SK-N-SH (cell line): ENCODE data around the gene PRICKLE3. TPM values are rescaled to one million over a fixed set of nuclear protein-coding genes. Genes with fewer than 3 reads are reported as not detected.

Experiments used
- CTCF ChIA-PET: fragments of 300-600, 350-600 bp; formaldehyde crosslinking; extraction: SDS; loops from one replicate; lab custom pipeline; 2021; lab: Yijun Ruan, JAX
- POLR2A ChIA-PET: fragments of 350-600 bp; sonication (Branson Sonifier 250); formaldehyde crosslinking; extraction: SDS; loops from one replicate; lab custom pipeline; 2020; ENCODE audit warnings: antibody characterized with exemption, inconsistent platforms; lab: Yijun Ruan, JAX
- DNase-seq: peaks from one replicate; pipeline ENCODE4 v3.0.0; 2012
- H2AFZ ChIP-seq: fragments of 200-600 bp; sonication (generic); 2 replicates; pipeline ENCODE4 v1.8.1; 2016; ENCODE audit warnings: antibody characterized with exemption, mild to moderate bottlenecking, low read depth
- H3F3A ChIP-seq: fragments of 200-600 bp; sonication (generic); replicated peaks from 2 replicates; pipeline ENCODE3; 2016; ENCODE audit warnings: antibody characterized with exemption, mild to moderate bottlenecking; ENCODE audit not compliant: insufficient read depth
- H3K27ac ChIP-seq, 2 experiments: fragments of 200-500 bp in 1 of 2; fragments of 200-600 bp in 1 of 2; sonication (Bioruptor generic) in 1 of 2; sonication (generic), shearing (Covaris generic) in 1 of 2; 2 replicates each; pipeline versions ENCODE4 v1.5.1 to v1.6.1; 2014 to 2016; ENCODE audit warnings: low read depth in 2 of 2, inconsistent platforms in 1 of 2, low read length in 1 of 2, mild to moderate bottlenecking in 1 of 2, mixed read lengths in 1 of 2
- H3K27me3 ChIP-seq: fragments of 200-600 bp; sonication (generic), shearing (Covaris generic); 2 replicates; pipeline ENCODE4 v1.6.1; 2016; ENCODE audit warnings: mixed run types; ENCODE audit not compliant: insufficient read depth
- H3K36me3 ChIP-seq, 2 experiments: fragments of 200-500 bp in 1 of 2; fragments of 200-600 bp in 1 of 2; sonication (Bioruptor generic) in 1 of 2; sonication (generic) in 1 of 2; replicated peaks in 1 of 2; 2 replicates each; pipeline versions ENCODE3 to v1.5.1; 2014 to 2016; ENCODE audit warnings: low read length in 1 of 2, mild to moderate bottlenecking in 1 of 2; ENCODE audit not compliant: insufficient read depth in 2 of 2, control insufficient read depth in 1 of 2
- H3K4me1 ChIP-seq, 2 experiments: fragments of 200-500 bp in 1 of 2; fragments of 200-600 bp in 1 of 2; sonication (Bioruptor generic) in 1 of 2; sonication (generic), shearing (Covaris generic) in 1 of 2; 2 replicates each; pipeline versions ENCODE4 v1.5.1 to v1.6.1; 2014 to 2016; ENCODE audit warnings: low read depth in 1 of 2, low read length in 1 of 2, mixed run types in 1 of 2; ENCODE audit not compliant: insufficient read depth in 2 of 2, control insufficient read depth in 1 of 2
- H3K4me2 ChIP-seq: fragments of 200-600 bp; sonication (generic), shearing (Covaris generic); 2 replicates; pipeline ENCODE4 v1.6.1; 2017; ENCODE audit warnings: mixed run types
- H3K4me3 ChIP-seq, 2 experiments: fragments of 200-500 bp in 1 of 2; fragments of 200-600 bp in 1 of 2; sonication (Bioruptor generic) in 1 of 2; sonication (generic), shearing (Covaris generic) in 1 of 2; 2 replicates each; pipeline versions ENCODE4 v1.5.1 to v1.8.1; 2014 to 2016; ENCODE audit warnings: low read depth in 2 of 2, inconsistent platforms in 1 of 2, low read length in 1 of 2, mild to moderate bottlenecking in 1 of 2, mixed read lengths in 1 of 2, moderate library complexity in 1 of 2
- H3K79me2 ChIP-seq: fragments of 200-600 bp; sonication (generic); 2 replicates; pipeline ENCODE4 v1.8.1; 2017; ENCODE audit warnings: mild to moderate bottlenecking; ENCODE audit not compliant: insufficient read depth
- H3K9ac ChIP-seq: fragments of 200-600 bp; sonication (generic); 2 replicates; pipeline ENCODE4 v1.6.1; 2017; ENCODE audit warnings: mixed run types
- H3K9me2 ChIP-seq: fragments of 200-600 bp; sonication (generic); 2 replicates; pipeline ENCODE4 v1.6.1; 2017; ENCODE audit warnings: mixed run types
- H3K9me3 ChIP-seq: fragments of 200-600 bp; sonication (generic); 2 replicates; pipeline ENCODE4 v1.6.1; 2017; ENCODE audit warnings: mixed run types, mild to moderate bottlenecking, moderate library complexity
- H4K20me1 ChIP-seq: fragments of 200-600 bp; sonication (generic); 2 replicates; pipeline ENCODE4 v1.6.1; 2017; ENCODE audit warnings: mild to moderate bottlenecking, mixed run types; ENCODE audit not compliant: insufficient read depth
- EP300 ChIP-seq, 2 experiments: IDR thresholded peaks; 2 replicates each; pipeline versions ENCODE4 v1.4.0 to v1.6.1; 2012; ENCODE audit warnings: borderline replicate concordance in 1 of 2, low read depth in 1 of 2, low read length in 1 of 2
- EZH2phosphoT487 ChIP-seq: fragments of 200-600 bp; sonication (generic); IDR thresholded peaks from 2 replicates; pipeline ENCODE4 v1.6.1; 2017; ENCODE audit warnings: low read depth, mixed run types, mild to moderate bottlenecking, antibody characterized with exemption, moderate library complexity, borderline replicate concordance
- FOSL2 ChIP-seq: IDR thresholded peaks from 2 replicates; pipeline ENCODE4 v1.4.0; 2012; ENCODE audit warnings: low read depth, mild to moderate bottlenecking, moderate library complexity, borderline replicate concordance
- GATA2 ChIP-seq: sonication (generic); formaldehyde crosslinking; IDR thresholded peaks from 2 replicates; pipeline ENCODE4 v1.5.0; 2020; ENCODE audit warnings: mild to moderate bottlenecking, missing genetic modification reagents
- MEF2A ChIP-seq: IDR thresholded peaks from 2 replicates; pipeline ENCODE4 v1.4.0; 2012; ENCODE audit warnings: low read depth, borderline replicate concordance
- MXI1 ChIP-seq: IDR thresholded peaks from 2 replicates; pipeline ENCODE4 v1.6.1; 2012; ENCODE audit warnings: mild to moderate bottlenecking, low read depth, low read length, improper control_type of control experiment
- NRF1 ChIP-seq: IDR thresholded peaks from 2 replicates; pipeline ENCODE4 v1.6.1; 2012; ENCODE audit warnings: low read depth, mild to moderate bottlenecking, low read length
- POLR2AphosphoS5 ChIP-seq: IDR thresholded peaks from 2 replicates; pipeline ENCODE4 v1.6.1; 2012; ENCODE audit warnings: low read depth, low read length
- RFX5 ChIP-seq: IDR thresholded peaks from 2 replicates; pipeline ENCODE4 v1.6.1; 2012; ENCODE audit warnings: mild to moderate bottlenecking, improper control_type of control experiment, low read length
- RXRA ChIP-seq: IDR thresholded peaks from 2 replicates; pipeline ENCODE4 v1.4.0; 2012; ENCODE audit warnings: low read depth, mild to moderate bottlenecking, borderline replicate concordance
- SIN3A ChIP-seq: IDR thresholded peaks from 2 replicates; pipeline ENCODE4 v1.6.1; 2012; ENCODE audit warnings: low read depth, mild to moderate bottlenecking, low read length, moderate library complexity, borderline replicate concordance
- SMC3 ChIP-seq: IDR thresholded peaks from 2 replicates; pipeline ENCODE4 v1.6.1; 2012; ENCODE audit warnings: low read depth, low read length, improper control_type of control experiment
- TAF1 ChIP-seq: IDR thresholded peaks from 2 replicates; pipeline ENCODE4 v1.6.1; 2012; ENCODE audit warnings: low read depth, mild to moderate bottlenecking, low read length, moderate library complexity, borderline replicate concordance
- TCF12 ChIP-seq: IDR thresholded peaks from 2 replicates; pipeline ENCODE4 v1.4.0; 2012
- YY1 ChIP-seq: IDR thresholded peaks from 2 replicates; pipeline ENCODE4 v1.4.0; 2012; ENCODE audit warnings: low read depth, mild to moderate bottlenecking
- WGBS: methylation state at CpG from one replicate; pipeline ENCODE4 v1.1.6; 2017; ENCODE audit warnings: low lambda C conversion rate; 5-methylcytosine and 5-hydroxymethylcytosine counted together
- polyA plus RNA-seq, 3 experiments: library from polyadenylated mRNA; depleted of rRNA; stranded (reverse); fragments of >200 nt; gene quantifications; 2 replicates each; pipeline ENCODE4 v1.2.3, GENCODE V29; 2012
- TF ChIP-seq, protein P1 (sequence below): IDR thresholded peaks from 2 replicates; pipeline ENCODE4 v1.4.0; 2012; ENCODE audit warnings: low read depth
- TF ChIP-seq, protein P2 (sequence below): IDR thresholded peaks from 2 replicates; pipeline ENCODE4 v1.4.0; 2012; ENCODE audit warnings: low read depth, borderline replicate concordance
- TF ChIP-seq, protein P3 (sequence below): fragments of 200-600 bp; sonication (generic); IDR thresholded peaks from 2 replicates; pipeline ENCODE4 v1.6.1; 2017; ENCODE audit warnings: antibody characterized with exemption, mild to moderate bottlenecking, moderate library complexity

Gene PRICKLE3
- polyA plus RNA-seq, 1 of the 3 experiments (the other 2 are of a cell fraction), result 0.07 TPM

GRCh38 chrX:49177873-49178480 lies 8.2 kb downstream of the PRICKLE3 start:
- no peaks in the 10 kb centered on the region for H4K20me1 ChIP-seq
- H2AFZ ChIP-seq, result no peak overlapping the region
- no peak overlapping the region for H3K4me3 ChIP-seq
- no peak overlapping the region for H3K9ac ChIP-seq
- H3K9me2 ChIP-seq, result no peaks in the 10 kb centered on the region
- CTCF ChIA-PET, result no interaction called here
- no peaks in the 10 kb centered on the region; the same call in 1 of the 2 replicates for H3K27me3 ChIP-seq
- no peaks in the 10 kb centered on the region for H3K9me3 ChIP-seq
- no peaks in the 10 kb centered on the region for H3F3A ChIP-seq
- no peak overlapping the region for H3K27ac ChIP-seq
- H3K79me2 ChIP-seq, result peaks cover 10% of the 10 kb centered on the region; the same call in 1 of the 2 replicates
- H3K4me1 ChIP-seq, result no peaks in the 10 kb centered on the region; a peak in 1 of 4 replicates
- whole genome bisulfite sequencing, result 68% methylated on average over 7 of the region's 23 CpGs
- H3K4me2 ChIP-seq, result no peak overlapping the region
- no peak for DNase-seq
- TF ChIP-seq, protein P1, sequence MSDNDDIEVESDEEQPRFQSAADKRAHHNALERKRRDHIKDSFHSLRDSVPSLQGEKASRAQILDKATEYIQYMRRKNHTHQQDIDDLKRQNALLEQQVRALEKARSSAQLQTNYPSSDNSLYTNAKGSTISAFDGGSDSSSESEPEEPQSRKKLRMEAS, result no peak
- no peak for TF ChIP-seq FOSL2
- no peak for TF ChIP-seq RXRA
- TF ChIP-seq, protein P2, sequence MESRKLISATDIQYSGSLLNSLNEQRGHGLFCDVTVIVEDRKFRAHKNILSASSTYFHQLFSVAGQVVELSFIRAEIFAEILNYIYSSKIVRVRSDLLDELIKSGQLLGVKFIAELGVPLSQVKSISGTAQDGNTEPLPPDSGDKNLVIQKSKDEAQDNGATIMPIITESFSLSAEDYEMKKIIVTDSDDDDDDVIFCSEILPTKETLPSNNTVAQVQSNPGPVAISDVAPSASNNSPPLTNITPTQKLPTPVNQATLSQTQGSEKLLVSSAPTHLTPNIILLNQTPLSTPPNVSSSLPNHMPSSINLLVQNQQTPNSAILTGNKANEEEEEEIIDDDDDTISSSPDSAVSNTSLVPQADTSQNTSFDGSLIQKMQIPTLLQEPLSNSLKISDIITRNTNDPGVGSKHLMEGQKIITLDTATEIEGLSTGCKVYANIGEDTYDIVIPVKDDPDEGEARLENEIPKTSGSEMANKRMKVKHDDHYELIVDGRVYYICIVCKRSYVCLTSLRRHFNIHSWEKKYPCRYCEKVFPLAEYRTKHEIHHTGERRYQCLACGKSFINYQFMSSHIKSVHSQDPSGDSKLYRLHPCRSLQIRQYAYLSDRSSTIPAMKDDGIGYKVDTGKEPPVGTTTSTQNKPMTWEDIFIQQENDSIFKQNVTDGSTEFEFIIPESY, result no peak
- no peak for TF ChIP-seq MEF2A
- TF ChIP-seq SMC3, result no peak
- TF ChIP-seq, protein P3, sequence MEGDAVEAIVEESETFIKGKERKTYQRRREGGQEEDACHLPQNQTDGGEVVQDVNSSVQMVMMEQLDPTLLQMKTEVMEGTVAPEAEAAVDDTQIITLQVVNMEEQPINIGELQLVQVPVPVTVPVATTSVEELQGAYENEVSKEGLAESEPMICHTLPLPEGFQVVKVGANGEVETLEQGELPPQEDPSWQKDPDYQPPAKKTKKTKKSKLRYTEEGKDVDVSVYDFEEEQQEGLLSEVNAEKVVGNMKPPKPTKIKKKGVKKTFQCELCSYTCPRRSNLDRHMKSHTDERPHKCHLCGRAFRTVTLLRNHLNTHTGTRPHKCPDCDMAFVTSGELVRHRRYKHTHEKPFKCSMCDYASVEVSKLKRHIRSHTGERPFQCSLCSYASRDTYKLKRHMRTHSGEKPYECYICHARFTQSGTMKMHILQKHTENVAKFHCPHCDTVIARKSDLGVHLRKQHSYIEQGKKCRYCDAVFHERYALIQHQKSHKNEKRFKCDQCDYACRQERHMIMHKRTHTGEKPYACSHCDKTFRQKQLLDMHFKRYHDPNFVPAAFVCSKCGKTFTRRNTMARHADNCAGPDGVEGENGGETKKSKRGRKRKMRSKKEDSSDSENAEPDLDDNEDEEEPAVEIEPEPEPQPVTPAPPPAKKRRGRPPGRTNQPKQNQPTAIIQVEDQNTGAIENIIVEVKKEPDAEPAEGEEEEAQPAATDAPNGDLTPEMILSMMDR, result no peak
- no peak for TF ChIP-seq MXI1
- TF ChIP-seq EP300 (IDR thresholded peaks at IDR 0.05; ENCODE audit: borderline replicate concordance in 1 of 2, low read depth in 1 of 2, low read length in 1 of 2), result no peak
- no peak for TF ChIP-seq TCF12
- no peak for TF ChIP-seq EZH2phosphoT487
- no peak for TF ChIP-seq RFX5
- TF ChIP-seq NRF1, result no peak
- TF ChIP-seq GATA2 (CRISPR knock-in tag), result no peak
- no peak for TF ChIP-seq SIN3A
- no peak for TF ChIP-seq TAF1
- TF ChIP-seq POLR2AphosphoS5, result no peak
- TF ChIP-seq YY1, result no peak
- POLR2A ChIA-PET, result no interaction called here
- no peaks in the 10 kb centered on the region for H3K36me3 ChIP-seq
